D721Med (cell line): ENCODE measurements around the gene PRKG1.

ENCODE experiments used
- DNase-seq: peaks from one replicate; pipeline ENCODE4 v3.0.0; 2011; ENCODE audit warnings: low spot score; ENCODE audit not compliant: insufficient read length
- FAIRE-seq: peaks from 2 replicates; lab custom pipeline; 2011; peaks lifted over from hg19 to GRCh38; lab: Jason Lieb, UNC
- CTCF ChIP-seq: IDR thresholded peaks from 2 replicates; pipeline ENCODE4 v1.5.1; 2012; ENCODE audit warnings: mild to moderate bottlenecking, control low read depth; ENCODE audit not compliant: insufficient read depth; ENCODE audit errors: missing control alignments

The PRKG1 gene

GRCh38 chr10:51588984-51589383, 514.7 kb downstream of the PRKG1 start:
- FAIRE-seq (no peak), DNase-seq (no peak)
- no peak for TF ChIP-seq CTCF

GRCh38 chr10:51590818-51591217, 516.5 kb downstream of the PRKG1 start:
- no peak for FAIRE-seq

GRCh38 chr10:51596695-51597094, 522.4 kb downstream of the PRKG1 start:
- FAIRE-seq (no peak), DNase-seq (no peak)
- TF ChIP-seq CTCF: no peak

More at GRCh38 chr10:51590818-51591217, 516.5 kb downstream of the PRKG1 start:
- no peak for TF ChIP-seq CTCF
- no peak for DNase-seq

GRCh38 chr10:51599647-51600046, 525.4 kb downstream of the PRKG1 start:
- no peak for TF ChIP-seq CTCF
- FAIRE-seq (no peak), DNase-seq (no peak)

- DNase-seq (no peak), FAIRE-seq (no peak)
- no peak for TF ChIP-seq CTCF
Measured at GRCh38 chr10:51602326-51602725, 528.0 kb downstream of the PRKG1 start.

- TF ChIP-seq CTCF: no peak
- no peak for FAIRE-seq
- DNase-seq: no peak
Measured at GRCh38 chr10:51604579-51604978, 530.3 kb downstream of the PRKG1 start.

GRCh38 chr10:51606825-51607462, 532.7 kb downstream of the PRKG1 start:
- no peak for TF ChIP-seq CTCF
- FAIRE-seq (no peak), DNase-seq (no peak)
